GM12864 (cell line): ENCODE data around the gene PDP2.

ENCODE experiments used
- DNase-seq: peaks from one replicate; pipeline ENCODE4 v3.0.0-alpha.2; 2011; ENCODE audit warnings: low read depth
- H3K4me3 ChIP-seq: 2 replicates; pipeline ENCODE4 v1.5.1; 2011; ENCODE audit warnings: mild to moderate bottlenecking, low read depth, low read length, control low read depth
- TF ChIP-seq, protein P1 (sequence below): IDR thresholded peaks from 2 replicates; pipeline ENCODE4 v1.5.1; 2011; ENCODE audit warnings: low read depth, mild to moderate bottlenecking, moderate library complexity, low read length, control low read depth, inconsistent platforms; ENCODE audit errors: missing control alignments

The PDP2 gene

GRCh38 chr16:66846831-66847230, 33.5 kb upstream of the PDP2 start:
- no peak for DNase-seq
- H3K4me3 ChIP-seq = no peak overlapping the region
- TF ChIP-seq, protein P1, sequence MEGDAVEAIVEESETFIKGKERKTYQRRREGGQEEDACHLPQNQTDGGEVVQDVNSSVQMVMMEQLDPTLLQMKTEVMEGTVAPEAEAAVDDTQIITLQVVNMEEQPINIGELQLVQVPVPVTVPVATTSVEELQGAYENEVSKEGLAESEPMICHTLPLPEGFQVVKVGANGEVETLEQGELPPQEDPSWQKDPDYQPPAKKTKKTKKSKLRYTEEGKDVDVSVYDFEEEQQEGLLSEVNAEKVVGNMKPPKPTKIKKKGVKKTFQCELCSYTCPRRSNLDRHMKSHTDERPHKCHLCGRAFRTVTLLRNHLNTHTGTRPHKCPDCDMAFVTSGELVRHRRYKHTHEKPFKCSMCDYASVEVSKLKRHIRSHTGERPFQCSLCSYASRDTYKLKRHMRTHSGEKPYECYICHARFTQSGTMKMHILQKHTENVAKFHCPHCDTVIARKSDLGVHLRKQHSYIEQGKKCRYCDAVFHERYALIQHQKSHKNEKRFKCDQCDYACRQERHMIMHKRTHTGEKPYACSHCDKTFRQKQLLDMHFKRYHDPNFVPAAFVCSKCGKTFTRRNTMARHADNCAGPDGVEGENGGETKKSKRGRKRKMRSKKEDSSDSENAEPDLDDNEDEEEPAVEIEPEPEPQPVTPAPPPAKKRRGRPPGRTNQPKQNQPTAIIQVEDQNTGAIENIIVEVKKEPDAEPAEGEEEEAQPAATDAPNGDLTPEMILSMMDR = no peak

DNA sequence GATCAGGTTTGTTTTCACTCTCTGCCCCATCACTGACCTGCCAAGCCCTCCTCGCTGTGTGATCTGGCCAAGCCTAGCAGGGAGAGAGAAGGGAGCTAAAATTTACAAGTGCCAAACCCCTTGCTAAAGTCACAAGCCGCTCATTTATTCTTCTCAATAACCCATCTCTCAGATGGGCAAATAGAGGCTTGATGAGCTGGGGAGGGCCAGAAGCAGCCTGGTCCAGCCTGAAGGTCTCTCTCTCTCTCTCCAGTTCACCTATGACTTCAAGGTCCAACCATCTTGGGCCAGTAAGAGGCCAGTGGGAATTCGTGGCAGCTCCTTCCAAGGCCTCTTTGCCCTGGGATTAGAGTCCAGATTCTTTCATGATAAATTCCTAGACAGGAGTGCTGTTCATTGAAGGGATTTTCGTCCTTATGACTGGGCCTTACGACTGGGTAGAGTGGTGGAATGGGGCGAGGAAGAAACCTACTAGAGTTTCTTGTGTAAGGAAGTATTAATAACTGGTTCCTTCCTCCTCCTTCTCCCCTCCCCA, 32.7 kb upstream of the PDP2 start:
- TF ChIP-seq, protein P1 = no peak
- DNase-seq = no peak

GRCh38 chr16:66848172-66848571, 32.1 kb upstream of the PDP2 start:
- no peak overlapping the region for H3K4me3 ChIP-seq
- TF ChIP-seq, protein P1 = no peak
- DNase-seq = no peak

More for the DNA sequence above, 32.7 kb upstream of the PDP2 start:
- H3K4me3 ChIP-seq = no peak overlapping the region

GRCh38 chr16:66849021-66849420, 31.3 kb upstream of the PDP2 start:
- TF ChIP-seq, protein P1 = no peak
- no peak overlapping the region for H3K4me3 ChIP-seq

GRCh38 chr16:66849549-66849948, 30.8 kb upstream of the PDP2 start:
- H3K4me3 ChIP-seq = no peak overlapping the region
- no peak for DNase-seq
- TF ChIP-seq, protein P1 = no peak

More at GRCh38 chr16:66849021-66849420, 31.3 kb upstream of the PDP2 start:
- no peak for DNase-seq

GRCh38 chr16:66850115-66850815, 30.1 kb upstream of the PDP2 start:
- no peak overlapping the region for H3K4me3 ChIP-seq
- DNase-seq = no peak
- TF ChIP-seq, protein P1 = no peak
